HG03097 (cell line): Measurements from ENCODE around the gene KDM1A.

Source experiments
- ATAC-seq: cut with Tn5 transposase; IDR thresholded peaks from one replicate; pipeline ENCODE4 v1.9.1; 2021; ENCODE audit not compliant: unreplicated experiment, low FRiP score

Gene KDM1A

DNA sequence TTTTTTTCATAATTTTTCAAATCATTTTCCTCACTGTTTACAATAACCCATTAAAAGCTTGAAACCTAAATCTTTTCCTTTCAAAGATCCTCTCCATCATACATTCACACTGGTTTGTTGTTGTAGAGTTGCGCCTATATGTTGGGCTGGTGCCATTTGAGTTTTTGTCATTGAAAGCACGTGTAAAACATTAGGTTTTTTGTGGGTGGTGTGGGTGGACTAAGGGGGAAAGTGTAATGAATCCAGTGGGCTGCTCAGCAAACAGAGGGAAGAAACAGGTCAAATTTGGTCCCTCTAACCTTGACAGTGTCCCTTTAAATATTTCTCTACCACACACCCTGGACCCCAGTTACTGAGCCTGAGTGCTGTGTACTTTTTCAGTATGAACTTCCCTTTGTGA is 46.8 kb downstream of the KDM1A start:
- ATAC-seq, result no peak

DNA sequence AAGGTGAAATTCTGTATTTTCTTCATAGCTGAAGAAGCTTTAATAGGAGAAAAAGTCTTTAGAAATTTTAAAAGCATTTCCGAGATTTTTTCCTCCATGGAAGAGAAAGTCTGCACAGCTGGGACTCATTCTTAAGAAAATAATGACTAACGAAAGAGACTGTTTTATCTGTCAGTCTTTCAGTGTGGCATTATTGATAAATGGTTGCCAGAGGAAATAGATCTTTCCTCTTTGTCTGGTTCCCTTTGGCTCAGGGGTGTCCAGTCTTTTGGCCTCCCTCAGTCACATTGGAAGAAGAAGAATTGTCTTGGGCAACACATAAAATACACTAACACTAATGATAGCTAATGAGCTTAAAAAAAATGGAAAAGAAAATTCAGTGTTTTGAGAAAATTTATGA is 49.9 kb downstream of the KDM1A start:
- ATAC-seq, result no peak

DNA sequence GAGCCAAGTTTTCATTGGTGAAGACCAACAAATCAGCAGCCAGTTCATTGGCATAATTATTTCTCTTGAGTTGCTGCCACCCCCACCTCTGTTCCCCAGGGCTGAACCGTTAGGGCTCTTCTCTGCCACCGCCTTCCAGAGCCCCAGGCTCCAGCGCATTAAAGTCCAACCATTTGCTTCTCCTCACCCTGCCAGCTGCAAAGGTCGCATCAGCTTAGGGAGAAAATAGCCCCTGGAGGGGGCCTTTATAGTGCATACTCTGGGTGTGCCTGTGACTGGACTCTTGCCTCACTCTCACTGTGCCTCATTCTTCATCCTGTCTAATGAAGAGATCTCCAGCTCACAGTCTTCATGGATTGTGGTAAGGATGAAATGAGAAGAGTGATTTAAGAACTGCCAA is 50.4 kb downstream of the KDM1A start:
- ATAC-seq, result no peak

DNA sequence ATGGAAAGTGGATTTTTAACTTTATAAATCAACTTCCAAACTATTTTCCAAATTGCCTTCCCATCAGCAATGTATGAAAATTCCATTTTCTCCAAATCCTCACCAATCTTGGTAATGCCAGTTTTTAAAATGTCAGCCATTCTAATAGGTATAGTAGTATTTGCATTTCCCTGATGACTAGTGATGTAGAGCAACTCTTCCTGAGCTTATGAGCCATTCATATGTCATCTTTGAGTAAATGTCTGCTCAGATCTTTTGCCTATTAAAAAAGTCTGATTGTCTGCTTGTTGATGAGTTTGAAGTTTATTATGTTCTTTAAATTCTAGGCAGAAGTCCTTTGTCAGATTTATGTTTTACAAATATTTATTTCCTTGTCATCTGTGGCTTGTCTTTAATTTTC is 54.7 kb downstream of the KDM1A start:
- no peak for ATAC-seq

DNA sequence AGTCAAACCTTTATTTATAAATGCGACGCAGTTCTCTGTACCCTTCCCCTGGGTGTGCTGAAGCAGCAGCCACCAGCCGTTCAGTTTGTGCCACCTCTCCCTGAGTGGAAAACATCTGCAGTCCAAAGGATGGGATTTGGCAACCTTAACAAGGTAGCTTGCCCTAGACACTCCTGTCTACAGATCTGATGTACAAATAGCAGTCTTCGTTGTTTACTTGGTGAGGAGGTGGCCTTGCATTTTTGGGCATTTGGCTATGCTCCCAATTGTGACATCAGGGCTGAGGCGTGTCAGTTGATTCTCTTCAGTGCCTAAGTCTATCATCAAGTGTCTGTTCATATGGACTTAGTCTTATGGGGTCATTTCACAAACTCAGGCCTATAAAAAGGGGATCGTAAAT is 59.8 kb downstream of the KDM1A start:
- ATAC-seq, result no peak

DNA sequence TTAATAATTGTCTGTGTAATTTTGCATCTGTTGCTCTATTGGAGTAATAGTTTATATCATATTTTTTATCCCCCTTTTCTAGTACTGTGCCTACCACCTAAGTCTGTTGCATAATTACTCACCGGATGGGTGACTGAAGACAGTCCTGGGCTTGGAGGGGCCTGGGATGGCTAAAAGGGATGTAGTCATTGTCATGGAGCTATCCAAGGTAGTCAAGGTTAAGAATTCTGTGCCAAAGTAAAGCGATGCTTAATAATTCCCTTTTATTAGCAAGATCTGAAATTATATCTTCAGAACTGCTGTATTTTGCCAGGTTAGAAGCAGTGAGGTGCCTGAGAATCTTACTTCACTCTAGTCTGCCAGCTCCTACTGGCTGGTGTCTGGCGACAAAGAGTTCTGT is 61.6 kb downstream of the KDM1A start:
- ATAC-seq, result no peak

DNA sequence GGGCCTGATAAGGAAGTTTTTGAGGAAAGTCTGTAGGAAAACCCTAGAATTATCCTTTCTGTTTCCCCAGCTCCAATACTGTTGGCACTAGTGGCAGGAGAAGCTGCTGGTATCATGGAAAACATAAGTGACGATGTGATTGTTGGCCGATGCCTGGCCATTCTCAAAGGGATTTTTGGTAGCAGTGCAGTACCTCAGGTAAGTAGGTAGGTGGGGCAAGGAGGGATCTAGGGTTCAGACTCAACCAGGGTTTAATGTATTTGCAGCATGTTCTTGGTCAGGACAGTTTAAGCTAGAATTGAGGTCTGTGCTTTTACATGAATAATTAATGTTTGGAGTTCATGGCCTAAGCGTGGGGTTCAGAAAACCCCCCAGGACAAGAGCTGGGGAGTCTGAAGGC is 62.1 kb downstream of the KDM1A start:
- no peak for ATAC-seq

DNA sequence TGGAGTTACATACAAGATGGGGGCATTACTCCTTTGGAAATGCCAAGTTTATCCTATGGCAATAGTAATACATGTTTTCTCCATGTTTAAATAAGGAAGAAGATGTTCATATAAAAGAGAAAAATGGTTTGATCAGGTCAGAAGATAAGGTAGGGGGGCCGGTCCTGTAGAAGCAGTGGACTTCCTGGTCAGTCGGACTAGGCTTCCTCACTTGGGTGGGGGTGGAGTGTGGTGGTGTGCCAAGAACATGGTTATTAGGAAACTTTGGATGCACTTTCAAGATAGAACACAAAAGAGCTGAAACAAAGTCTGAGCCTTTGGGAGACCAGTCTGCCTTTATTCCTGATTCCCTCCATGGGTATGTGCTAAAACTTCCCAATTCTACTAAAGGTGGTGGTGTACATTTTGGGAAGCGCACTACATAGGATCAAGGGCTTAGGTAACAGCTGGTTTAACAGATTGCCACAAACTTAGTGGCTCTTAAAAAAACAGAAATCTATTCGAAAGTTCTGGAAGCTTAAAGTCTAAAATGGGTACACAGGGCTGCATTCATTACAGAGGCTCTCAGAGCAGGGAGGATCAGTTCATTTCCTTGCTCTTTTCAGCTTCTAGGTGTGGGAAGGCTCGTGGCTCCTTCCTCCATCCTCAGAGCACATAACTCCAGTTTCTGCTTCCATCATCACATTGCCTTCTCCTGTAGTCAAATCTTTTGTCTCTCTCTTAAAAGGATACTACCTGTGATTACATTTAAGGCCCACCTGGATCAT is 64.6 kb downstream of the KDM1A start:
- ATAC-seq, result no peak

DNA sequence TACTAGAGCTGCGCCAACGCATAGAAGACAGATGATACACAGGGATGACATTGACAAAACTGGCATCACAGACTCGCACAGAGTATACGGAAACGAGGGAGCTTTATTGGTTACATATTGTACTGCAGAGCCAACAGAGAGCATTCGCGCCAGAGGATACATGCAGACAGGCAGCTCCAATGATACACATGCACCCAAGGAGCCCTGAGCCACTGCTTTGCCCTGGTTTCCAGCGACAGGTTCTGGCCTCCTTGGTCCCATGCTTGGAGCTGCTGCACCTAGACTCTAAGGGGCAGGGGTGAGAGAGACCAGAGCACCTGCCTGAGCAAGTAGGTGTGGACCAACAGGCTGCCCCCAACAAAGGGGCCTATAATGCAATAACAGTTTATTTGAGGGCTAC is 65.6 kb downstream of the KDM1A start:
- ATAC-seq, result no peak

DNA sequence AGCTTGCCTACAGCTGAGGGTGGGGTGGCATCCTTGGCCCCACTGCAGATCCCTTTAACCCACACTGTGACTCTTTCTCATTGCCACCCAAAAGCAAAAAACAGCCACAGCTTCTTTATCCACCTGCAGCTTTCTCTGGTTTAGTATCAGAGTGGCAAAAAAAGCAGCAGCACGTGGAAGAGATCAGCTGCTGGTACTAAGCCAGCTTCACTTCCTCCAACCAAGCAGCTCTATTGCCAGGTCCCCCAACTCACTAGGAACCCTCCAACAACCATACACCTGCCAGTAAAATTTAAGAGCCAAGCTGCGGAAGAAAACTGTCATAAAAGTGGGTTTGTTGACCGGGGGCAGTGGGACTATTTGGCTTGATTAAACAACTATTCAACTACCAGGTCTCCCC is 66.4 kb downstream of the KDM1A start:
- no peak for ATAC-seq

DNA sequence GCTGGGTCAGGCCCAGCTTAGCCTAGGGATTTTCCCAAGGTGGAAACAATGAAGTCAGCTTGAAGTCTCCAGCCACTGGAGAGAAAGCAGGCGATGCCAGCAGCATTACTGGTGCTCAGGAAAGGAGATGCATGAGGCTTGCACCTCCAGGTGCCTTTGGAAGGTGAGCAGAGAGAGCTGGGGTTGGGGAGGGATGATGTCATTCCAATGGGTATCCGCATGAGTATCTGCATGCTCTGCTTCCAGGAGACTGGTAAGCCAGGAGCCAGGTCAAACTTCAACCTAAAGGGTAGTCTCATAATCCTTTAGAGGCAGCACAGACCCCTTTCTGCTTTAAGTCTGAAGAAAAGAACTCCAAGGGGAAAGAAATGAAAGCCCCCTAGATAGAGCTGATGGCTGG is 68.8 kb downstream of the KDM1A start:
- no peak for ATAC-seq

DNA sequence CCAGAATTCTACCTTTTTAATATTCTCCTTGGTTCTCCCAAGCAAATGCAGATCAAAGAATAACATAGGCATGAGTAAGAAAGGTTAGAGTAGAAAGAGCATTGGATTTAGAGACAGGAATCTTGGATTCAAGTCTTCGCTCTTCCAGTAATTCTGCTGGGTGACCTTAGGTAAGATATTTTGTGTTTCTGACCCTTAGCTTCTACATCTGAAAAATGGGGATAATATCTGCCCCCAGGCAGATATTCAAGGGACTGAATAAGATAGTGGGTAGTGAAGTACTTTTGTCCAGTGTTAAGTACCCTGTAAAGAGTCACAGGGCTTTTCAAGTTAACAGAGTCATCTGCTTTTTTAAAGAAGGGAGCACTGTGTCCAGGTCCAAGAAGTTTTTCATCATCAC is 70.8 kb downstream of the KDM1A start:
- ATAC-seq, result no peak

DNA sequence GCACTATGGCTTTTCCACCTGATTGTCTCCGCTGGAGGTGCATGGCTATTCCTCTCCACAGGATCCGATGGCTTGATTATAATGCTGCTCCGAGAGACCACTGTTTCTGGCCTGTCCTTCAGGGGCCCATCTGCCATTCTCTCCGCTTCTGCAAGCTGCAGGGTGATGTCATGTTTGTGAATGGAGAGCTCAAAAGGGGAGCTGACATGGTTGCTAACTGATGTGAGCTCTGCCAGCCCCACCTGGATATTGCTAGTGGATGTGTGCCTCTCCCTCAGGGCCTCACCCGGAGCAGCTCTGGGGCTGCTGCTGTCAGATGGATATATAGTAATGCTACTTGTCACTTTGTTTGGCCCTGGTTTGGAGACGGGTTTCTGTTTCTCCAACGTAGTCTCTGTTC is 72.3 kb downstream of the KDM1A start:
- ATAC-seq, result no peak

DNA sequence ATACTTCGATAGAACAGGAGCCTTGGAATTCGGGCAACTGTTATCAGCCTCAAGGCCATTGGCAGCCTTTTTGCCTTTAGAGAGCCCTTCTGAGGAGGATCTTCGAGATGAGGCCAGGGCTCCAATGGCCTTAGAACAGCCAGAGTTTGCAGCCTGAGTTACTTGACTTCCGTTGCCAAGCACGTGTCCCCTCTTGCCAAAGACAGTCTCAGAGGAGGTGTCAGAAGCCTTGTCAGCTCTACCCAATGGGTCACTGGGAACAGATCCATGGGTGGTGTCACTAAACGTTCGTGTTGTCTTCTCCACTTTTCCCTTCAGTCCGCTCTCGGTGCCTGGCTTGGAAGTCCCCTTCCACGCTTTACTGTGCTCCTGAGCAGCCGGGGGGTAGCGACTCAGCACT is 73.2 kb downstream of the KDM1A start:
- ATAC-seq, result no peak

DNA sequence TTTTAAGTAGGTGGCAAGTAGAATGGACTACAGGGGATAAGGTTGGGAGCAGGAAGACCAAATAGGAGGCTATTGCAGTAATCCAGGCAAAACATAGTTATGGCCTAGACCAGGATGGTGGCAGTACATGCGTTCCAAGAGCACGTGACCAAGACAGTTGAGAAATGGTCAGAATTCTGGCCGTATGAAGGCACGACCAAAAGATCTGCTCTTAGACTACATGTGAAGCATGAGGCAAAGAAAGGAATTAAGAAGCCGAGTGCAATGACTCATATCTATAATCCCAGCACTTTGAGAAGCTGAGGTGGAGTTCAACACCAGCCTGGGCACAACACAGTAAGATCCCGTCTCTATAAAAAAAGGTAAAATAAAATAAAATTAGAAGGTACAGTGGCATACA is 78.0 kb downstream of the KDM1A start:
- no peak for ATAC-seq

DNA sequence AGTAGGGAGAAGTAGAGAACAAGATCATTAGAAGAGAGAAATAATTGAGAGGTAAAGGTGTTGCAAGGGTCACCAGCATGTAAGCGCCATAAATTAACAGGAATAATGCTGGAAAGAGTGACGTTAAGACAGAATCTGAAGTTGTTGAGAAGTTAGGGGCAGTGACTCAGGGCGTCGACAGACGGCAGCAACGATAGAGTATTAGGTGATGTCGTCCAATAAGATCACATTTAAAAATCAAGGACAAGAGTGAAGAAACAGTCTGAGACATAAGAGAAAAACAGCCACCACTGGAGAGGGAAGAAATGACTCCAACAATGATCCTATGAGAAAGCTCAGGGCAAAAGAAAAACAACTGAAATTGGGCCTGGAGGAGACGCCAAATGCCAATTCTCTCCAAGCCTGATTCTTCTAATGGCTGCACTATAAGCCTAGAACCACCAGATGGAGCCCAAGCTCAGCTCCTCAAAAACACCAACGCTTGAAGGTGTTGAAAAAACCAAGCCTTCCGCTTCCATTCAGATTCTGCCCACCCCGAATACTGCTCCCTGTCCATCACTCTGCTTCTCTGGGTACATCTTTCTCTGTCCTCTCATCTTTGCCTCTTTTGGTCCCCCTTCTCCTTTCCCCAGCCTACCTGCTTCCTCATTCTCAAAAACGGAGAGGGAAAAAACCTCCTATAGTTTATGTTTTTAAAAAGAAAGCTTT is 79.3 kb downstream of the KDM1A start:
- ATAC-seq, result no peak

DNA sequence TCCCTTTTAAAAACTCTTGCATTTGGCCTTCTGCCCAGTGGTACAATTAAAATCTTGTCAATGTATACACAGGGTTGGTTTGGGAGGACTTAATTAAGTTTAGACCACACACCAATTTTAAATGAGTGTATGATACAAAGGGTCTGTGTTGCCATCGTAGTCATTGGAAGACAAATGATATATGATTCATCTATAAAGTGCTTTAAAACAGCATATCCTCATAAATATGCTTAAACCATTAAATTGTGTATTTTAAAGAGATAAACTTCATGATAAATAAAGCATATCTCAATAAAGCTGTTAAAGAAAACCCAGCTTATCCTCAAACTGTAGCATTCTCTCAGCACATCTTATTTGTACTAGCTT is 79.9 kb downstream of the KDM1A start:
- no peak for ATAC-seq

DNA sequence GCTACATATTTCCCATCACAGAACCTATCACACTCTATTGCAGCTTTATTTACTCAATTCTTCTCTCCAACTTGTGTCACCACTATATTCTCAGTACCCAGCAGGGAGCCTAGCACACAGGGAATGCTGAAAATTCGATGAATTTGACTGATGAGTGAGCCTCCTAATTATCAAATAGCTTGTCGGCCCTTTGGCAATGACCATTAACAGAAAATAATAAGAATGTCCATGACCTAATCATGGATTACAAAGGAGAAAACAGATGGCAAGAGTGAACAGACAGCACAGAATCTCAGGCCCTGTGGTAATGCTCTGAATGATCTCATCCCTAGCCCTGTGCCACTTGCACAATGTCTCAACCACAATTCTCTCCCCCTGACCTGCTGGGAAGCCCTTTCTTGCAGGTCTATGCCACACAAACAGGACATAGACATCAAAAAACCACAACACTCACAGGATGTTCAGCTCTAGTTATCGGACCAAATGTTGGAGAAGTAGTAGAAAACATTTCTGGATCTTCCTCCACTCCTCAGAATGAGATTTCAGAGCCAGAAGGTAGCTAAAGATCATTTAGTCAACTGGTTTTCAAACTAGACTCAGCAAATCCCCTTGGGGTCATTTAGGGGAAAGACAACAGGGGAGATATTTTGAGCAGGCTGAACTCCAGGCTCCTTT is 80.9 kb downstream of the KDM1A start:
- no peak for ATAC-seq

DNA sequence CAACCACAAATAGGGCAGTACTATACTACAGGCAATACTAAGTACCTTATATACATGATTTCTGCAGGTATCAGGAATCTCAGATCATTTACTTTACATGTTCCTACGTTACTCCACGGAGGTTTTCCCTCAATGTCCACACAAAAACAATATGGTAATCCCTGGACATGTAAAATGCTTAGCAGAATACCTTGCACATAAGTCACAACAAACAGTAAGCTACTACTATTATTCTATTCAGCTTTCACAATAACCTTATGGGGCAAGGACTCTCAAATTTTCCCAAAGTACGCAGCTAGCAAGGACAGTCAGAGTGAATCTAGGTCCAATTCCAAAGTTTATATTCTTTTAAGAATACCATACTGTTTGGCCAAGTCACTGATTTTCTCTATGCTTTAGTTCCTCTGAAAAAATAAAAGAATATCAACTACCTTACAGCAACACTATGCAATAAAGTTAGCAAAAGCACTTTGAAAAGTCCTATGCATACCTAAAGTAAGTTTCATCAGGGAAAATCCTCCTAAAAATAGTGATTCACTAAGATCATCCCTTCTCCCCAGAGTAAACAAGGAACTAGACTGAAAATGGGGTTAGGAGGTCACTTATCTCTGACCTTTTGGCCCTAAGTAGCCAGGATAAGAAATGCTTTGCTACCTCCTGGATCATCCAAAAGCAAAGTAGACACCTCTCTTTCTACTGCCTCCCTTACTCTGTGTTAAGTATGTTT is 82.0 kb downstream of the KDM1A start:
- ATAC-seq, result no peak

DNA sequence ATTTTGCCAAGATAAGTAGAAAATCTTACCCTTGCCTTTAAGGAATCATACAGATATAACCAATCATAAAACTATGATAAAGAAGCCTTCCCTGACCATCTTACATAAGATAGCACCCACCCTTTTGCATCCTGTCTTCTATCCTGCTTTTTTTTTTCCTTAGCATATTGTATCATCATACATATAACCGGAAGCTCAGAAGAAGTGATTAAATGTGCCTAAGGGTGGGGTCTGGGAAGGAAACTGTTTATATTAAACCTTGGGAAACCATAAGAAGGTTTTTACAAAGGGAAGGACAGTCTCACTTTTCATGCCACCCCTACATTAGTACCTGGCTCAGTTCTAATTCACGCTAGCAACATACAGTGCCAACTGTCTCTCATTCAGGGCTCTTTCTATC is 82.6 kb downstream of the KDM1A start:
- no peak for ATAC-seq

DNA sequence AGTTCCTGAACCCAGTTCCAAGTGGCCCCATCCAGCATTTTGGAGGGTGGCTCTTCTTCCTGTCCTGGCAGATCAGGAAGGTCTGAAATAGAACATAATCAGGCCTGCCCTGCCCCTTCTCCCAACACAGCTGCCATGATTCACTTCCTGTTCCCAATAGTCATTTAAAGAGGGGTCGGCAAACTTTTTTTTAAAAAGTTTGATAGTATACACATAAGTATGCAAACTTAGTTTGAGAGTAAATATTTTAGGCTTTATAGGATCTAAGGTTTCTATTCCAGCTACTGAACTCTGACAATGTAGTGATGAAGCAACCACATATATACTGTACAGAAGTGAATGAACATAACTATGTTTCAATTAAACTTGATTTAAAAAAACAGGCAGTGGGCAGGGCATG is 83.0 kb downstream of the KDM1A start:
- ATAC-seq, result no peak
